Body of pancreas (tissue), 4 donors: ENCODE data around the gene UBE2L3.

ENCODE experiments used
- CTCF ChIP-seq, 7 experiments: fragments of 450-650 bp in 4 of 7; fragments of 200-600 bp in 3 of 7; sonication (generic) in 3 of 7; IDR thresholded peaks; one replicate each; pipeline ENCODE4 v1.5.1; 2016 to 2019; ENCODE audit warnings: antibody characterized with exemption in 7 of 7
- POLR2A ChIP-seq, 3 donors: fragments of 450-650 bp; IDR thresholded peaks; one replicate each; pipeline ENCODE4 v1.6.1; 2016; ENCODE audit warnings: antibody characterized with exemption in 3 of 3, mild to moderate bottlenecking in 2 of 3

- TF ChIP-seq CTCF (IDR thresholded peaks at IDR 0.05) (no peak), POLR2A (IDR thresholded peaks at IDR 0.05) (no peak)
Observed at GRCh38 chr22:21672107-21672629, 104.7 kb downstream of the UBE2L3 start.
